CD14-positive monocyte (primary cell): ENCODE results near the gene CARD11. TPM values are rescaled to one million over a fixed set of nuclear protein-coding genes. Genes with fewer than 3 reads are reported as not detected.

Experiments
- DNase-seq, 3 donors: peaks; one replicate each; pipeline ENCODE4 v3.0.0-alpha.2; 2011 to 2022
- H2AFZ ChIP-seq: 2 replicates; pipeline ENCODE4 v1.6.0; 2012; ENCODE audit warnings: mild to moderate bottlenecking, low read depth, low read length, inconsistent platforms; ENCODE audit not compliant: insufficient read depth, poor library complexity, severe bottlenecking
- H3K27ac ChIP-seq, 2 donors: 1 replicate in 1 of 2; 2 replicates in 1 of 2; pipeline ENCODE4 v1.5.1; 2012 to 2013; ENCODE audit warnings: low read length in 2 of 2, control low read depth in 1 of 2, inconsistent platforms in 1 of 2, low read depth in 1 of 2, mild to moderate bottlenecking in 1 of 2
- H3K27me3 ChIP-seq, 2 donors: one replicate each; pipeline versions ENCODE4 v1.6.0 to v1.6.1; 2011 to 2013; ENCODE audit warnings: low read length in 2 of 2; ENCODE audit not compliant: control insufficient read depth in 2 of 2, insufficient read depth in 2 of 2
- H3K36me3 ChIP-seq, 2 donors: replicated peaks in 1 of 2; 1 replicate in 1 of 2; 2 replicates in 1 of 2; pipeline versions ENCODE4 v1.5.1 to v1.6.1; 2012 to 2013; ENCODE audit warnings: low read length in 2 of 2, control low read depth in 1 of 2, inconsistent platforms in 1 of 2, mild to moderate bottlenecking in 1 of 2; ENCODE audit not compliant: insufficient read depth in 2 of 2, control insufficient read depth in 1 of 2
- H3K4me1 ChIP-seq, 2 donors: 1 replicate in 1 of 2; 2 replicates in 1 of 2; pipeline versions ENCODE4 v1.5.1 to v1.6.1; 2012 to 2013; ENCODE audit warnings: low read length in 2 of 2, control low read depth in 1 of 2, inconsistent platforms in 1 of 2, mild to moderate bottlenecking in 1 of 2, moderate library complexity in 1 of 2; ENCODE audit not compliant: insufficient read depth in 2 of 2, control insufficient read depth in 1 of 2
- H3K4me2 ChIP-seq: replicated peaks from 2 replicates; pipeline ENCODE3; 2012; ENCODE audit warnings: low read length, moderate library complexity, mild to moderate bottlenecking; ENCODE audit not compliant: poor library complexity, severe bottlenecking; ENCODE audit errors: extremely low read depth
- H3K4me3 ChIP-seq, 3 experiments: fragments of 200-600 bp in 1 of 3; sonication (generic) in 1 of 3; replicated peaks in 1 of 3; 1 replicate in 2 of 3; 2 replicates in 1 of 3; pipeline ENCODE4 v1.5.1; 2011 to 2013; ENCODE audit warnings: low read length in 3 of 3, mild to moderate bottlenecking in 3 of 3, control low read depth in 2 of 3, low read depth in 2 of 3, inconsistent platforms in 1 of 3, moderate library complexity in 1 of 3
- H3K79me2 ChIP-seq: 2 replicates; pipeline ENCODE4 v1.6.0; 2012; ENCODE audit warnings: mild to moderate bottlenecking, control low read depth, inconsistent platforms, low read length, moderate library complexity; ENCODE audit not compliant: insufficient read depth
- H3K9ac ChIP-seq: 2 replicates; pipeline ENCODE4 v1.6.0; 2017; ENCODE audit warnings: low read length, mild to moderate bottlenecking; ENCODE audit not compliant: insufficient read depth, poor library complexity, severe bottlenecking
- H3K9me3 ChIP-seq, 2 donors: replicated peaks in 1 of 2; 1 replicate in 1 of 2; 2 replicates in 1 of 2; pipeline versions ENCODE4 v1.5.1 to v1.6.1; 2012 to 2013; ENCODE audit warnings: low read length in 2 of 2, control low read depth in 1 of 2; ENCODE audit not compliant: control insufficient read depth in 1 of 2, insufficient read depth in 1 of 2
- H4K20me1 ChIP-seq: 2 replicates; pipeline ENCODE4 v1.6.0; 2012; ENCODE audit warnings: mild to moderate bottlenecking, low read length, control low read depth, moderate library complexity; ENCODE audit not compliant: insufficient read depth
- H3K27ac Mint-ChIP-seq, 7 donors: one replicate each; pipeline ENCODE4 v1.8.0; 2020; ENCODE audit warnings: mild to moderate bottlenecking in 7 of 7, mixed read lengths in 7 of 7, moderate library complexity in 6 of 7, inconsistent platforms in 2 of 7
- H3K27me3 Mint-ChIP-seq, 3 donors: one replicate each; pipeline ENCODE4 v1.8.0; 2021 to 2022; ENCODE audit warnings: low read depth in 3 of 3, mild to moderate bottlenecking in 3 of 3, mixed read lengths in 3 of 3, moderate library complexity in 3 of 3, inconsistent platforms in 1 of 3
- H3K36me3 Mint-ChIP-seq, 2 donors: one replicate each; pipeline ENCODE4 v1.8.0; 2020; ENCODE audit warnings: mixed read lengths in 2 of 2, inconsistent platforms in 1 of 2, mild to moderate bottlenecking in 1 of 2
- H3K4me1 Mint-ChIP-seq: one replicate; pipeline ENCODE4 v1.8.0; 2020; ENCODE audit warnings: mild to moderate bottlenecking, mixed read lengths
- H3K4me3 Mint-ChIP-seq, 2 donors: one replicate each; pipeline ENCODE4 v1.8.0; 2020; ENCODE audit warnings: mild to moderate bottlenecking in 2 of 2, mixed read lengths in 2 of 2, moderate library complexity in 1 of 2
- H3K9me3 Mint-ChIP-seq, 7 donors: one replicate each; pipeline ENCODE4 v1.8.0; 2020 to 2022; ENCODE audit warnings: mixed read lengths in 7 of 7, mild to moderate bottlenecking in 6 of 7, moderate library complexity in 6 of 7, inconsistent platforms in 2 of 7
- WGBS: methylation state at CpG from one replicate; pipeline ENCODE4 v1.1.5; 2013; ENCODE audit warnings: missing lambda C conversion rate; ENCODE audit not compliant: insufficient coverage; 5-methylcytosine and 5-hydroxymethylcytosine counted together
- intact Hi-C, 2 donors: fragments of 100-400 bp; cut with micrococcal nuclease; formaldehyde crosslinking; loops; one replicate each; pipeline versions ENCODE4 v1.15.0 to v1.15.1; 2023
- polyA plus RNA-seq, 3 donors: library from polyadenylated mRNA; depleted of rRNA in 1 of 3; unstranded in 2 of 3; stranded (reverse) in 1 of 3; fragments of 300-500 nt in 2 of 3; fragments of >200 nt in 1 of 3; fragmentation: Illumina TruSeq in 2 of 3; gene quantifications; 1 replicate in 2 of 3; 2 replicates in 1 of 3; pipeline ENCODE4 v1.2.3, GENCODE V29; 2012 to 2021
- TF ChIP-seq, protein P1 (sequence below): fragments of 200-600 bp; IDR thresholded peaks from one replicate; pipeline ENCODE4 v1.8.0; 2022; ENCODE audit warnings: antibody characterized with exemption, mild to moderate bottlenecking

CARD11 gene
- polyA plus RNA-seq, 3 donors = 0.04 to 0.17 TPM; not detected in 1

GRCh38 chr7:3091631-3092030, 48.0 kb upstream of the CARD11 start:
- H3K27ac ChIP-seq = no peak overlapping the region
- intact Hi-C loops = no loop called here
- TF ChIP-seq, protein P1, sequence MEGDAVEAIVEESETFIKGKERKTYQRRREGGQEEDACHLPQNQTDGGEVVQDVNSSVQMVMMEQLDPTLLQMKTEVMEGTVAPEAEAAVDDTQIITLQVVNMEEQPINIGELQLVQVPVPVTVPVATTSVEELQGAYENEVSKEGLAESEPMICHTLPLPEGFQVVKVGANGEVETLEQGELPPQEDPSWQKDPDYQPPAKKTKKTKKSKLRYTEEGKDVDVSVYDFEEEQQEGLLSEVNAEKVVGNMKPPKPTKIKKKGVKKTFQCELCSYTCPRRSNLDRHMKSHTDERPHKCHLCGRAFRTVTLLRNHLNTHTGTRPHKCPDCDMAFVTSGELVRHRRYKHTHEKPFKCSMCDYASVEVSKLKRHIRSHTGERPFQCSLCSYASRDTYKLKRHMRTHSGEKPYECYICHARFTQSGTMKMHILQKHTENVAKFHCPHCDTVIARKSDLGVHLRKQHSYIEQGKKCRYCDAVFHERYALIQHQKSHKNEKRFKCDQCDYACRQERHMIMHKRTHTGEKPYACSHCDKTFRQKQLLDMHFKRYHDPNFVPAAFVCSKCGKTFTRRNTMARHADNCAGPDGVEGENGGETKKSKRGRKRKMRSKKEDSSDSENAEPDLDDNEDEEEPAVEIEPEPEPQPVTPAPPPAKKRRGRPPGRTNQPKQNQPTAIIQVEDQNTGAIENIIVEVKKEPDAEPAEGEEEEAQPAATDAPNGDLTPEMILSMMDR = no peak
- Mint-ChIP-seq H3K36me3 (no peaks in the 10 kb centered on the region), H3K27me3 (peaks cover 6 to 10% (median 7%) of the 10 kb centered on the region in 3 donors), H3K27ac (peak overlapping the region in 2 of 7 donors; percentile 30 to 83), H3K4me3 (no peak overlapping the region), H3K9me3 (no peaks in the 10 kb centered on the region), H3K4me1 (peaks cover 39% of the 10 kb centered on the region)
- no peaks in the 10 kb centered on the region for H4K20me1 ChIP-seq
- H3K27me3 ChIP-seq = no peaks in the 10 kb centered on the region
- no peaks in the 10 kb centered on the region for H3K36me3 ChIP-seq
- no CpG with 5 or more reads among the region's 8 CpGs for WGBS
- H3K4me3 ChIP-seq = no peak overlapping the region
- no peak overlapping the region for H3K4me2 ChIP-seq
- H2AFZ ChIP-seq = peak overlapping the region; percentile 36
- H3K79me2 ChIP-seq = no peaks in the 10 kb centered on the region
- no peaks in the 10 kb centered on the region for H3K9me3 ChIP-seq
- no peak overlapping the region for H3K9ac ChIP-seq
- peaks cover 29 to 35% of the 10 kb centered on the region in 2 donors for H3K4me1 ChIP-seq
- no peak for DNase-seq

GRCh38 chr7:3089493-3089892, 45.8 kb upstream of the CARD11 start:
- WGBS = 54% methylated on average over 11 of the region's 11 CpGs
- intact Hi-C loops = no loop called here
- peak in 2 of 3 donors; percentile 9 to 11 for DNase-seq
- H3K4me2 ChIP-seq = no peak overlapping the region
- no peaks in the 10 kb centered on the region for H3K9me3 ChIP-seq
- no peaks in the 10 kb centered on the region for H3K27me3 ChIP-seq
- no peaks in the 10 kb centered on the region for H3K36me3 ChIP-seq
- H3K4me1 ChIP-seq = peaks cover 20 to 24% of the 10 kb centered on the region in 2 donors
- H2AFZ ChIP-seq = no peak overlapping the region
- no peak overlapping the region for H3K27ac Mint-ChIP-seq
- H3K27me3 Mint-ChIP-seq = peaks cover 6 to 10% (median 7%) of the 10 kb centered on the region in 3 donors
- H3K4me3 ChIP-seq = no peak overlapping the region
- no peaks in the 10 kb centered on the region for H3K9me3 Mint-ChIP-seq
- no peak overlapping the region for H3K4me3 Mint-ChIP-seq
- H3K4me1 Mint-ChIP-seq = peaks cover 26% of the 10 kb centered on the region
- H3K79me2 ChIP-seq = no peaks in the 10 kb centered on the region
- no peak overlapping the region for H3K27ac ChIP-seq
- TF ChIP-seq, protein P1 = peak; percentile 75
- H3K9ac ChIP-seq = no peak overlapping the region
- no peaks in the 10 kb centered on the region for H3K36me3 Mint-ChIP-seq
- no peaks in the 10 kb centered on the region for H4K20me1 ChIP-seq
